Stimulated activated CD4-positive, alpha-beta T cell treated with anti-CD3 and anti-CD28 coated beads, TNF-alpha, amount 100 ng/mL, for 24 hours (primary cell): ENCODE data around the gene ACADL.

Source experiments
- DNase-seq, 3 experiments: peaks; one replicate each; pipeline ENCODE4 v3.0.0-alpha.2; 2020; ENCODE audit warnings: low read depth in 3 of 3

The ACADL gene

GRCh38 chr2:210224941-210225672, at the start of gene ACADL:
ACADL (minus strand) TSS chr2:210225447; CDS start chr2:210225263, 184 bp downstream.
- DNase-seq: peak in 1 of 3 experiments; percentile 10

GRCh38 chr2:210271300-210271699, 46.1 kb upstream of the ACADL start:
- DNase-seq: no peak

GRCh38 chr2:210269148-210269547, 43.9 kb upstream of the ACADL start:
- DNase-seq: no peak

GRCh38 chr2:210268281-210268680, 43.0 kb upstream of the ACADL start:
- DNase-seq: no peak

GRCh38 chr2:210267698-210268097, 42.5 kb upstream of the ACADL start:
- no peak for DNase-seq

- DNase-seq: no peak
These were observed 39.0 kb upstream of the ACADL start for GRCh38 chr2:210264282-210264681.

GRCh38 chr2:210263841-210264240, 38.6 kb upstream of the ACADL start:
- DNase-seq: no peak

- no peak for DNase-seq
These were observed 36.8 kb upstream of the ACADL start for GRCh38 chr2:210262036-210262435.

- DNase-seq: no peak
These were observed 34.4 kb upstream of the ACADL start for GRCh38 chr2:210259687-210260086.

GRCh38 chr2:210252699-210253606, 27.7 kb upstream of the ACADL start:
- no peak for DNase-seq

- no peak for DNase-seq
These were observed 25.4 kb upstream of the ACADL start for GRCh38 chr2:210250622-210251021.

- no peak for DNase-seq
These were observed 8.2 kb upstream of the ACADL start for GRCh38 chr2:210233487-210233886.

- DNase-seq: no peak
These were observed 5.7 kb upstream of the ACADL start for GRCh38 chr2:210230984-210231383.

- no peak for DNase-seq
These were observed 5.3 kb upstream of the ACADL start for GRCh38 chr2:210230518-210230917.

GRCh38 chr2:210228586-210228985, 3.3 kb upstream of the ACADL start:
- no peak for DNase-seq

- no peak for DNase-seq
These were observed 2.2 kb upstream of the ACADL start for GRCh38 chr2:210227290-210228088.

GRCh38 chr2:210226223-210226622, 976 bp upstream of the ACADL start:
- no peak for DNase-seq

- DNase-seq: no peak
These were observed 681 bp downstream of the ACADL start for GRCh38 chr2:210224591-210224940.

- no peak for DNase-seq
These were observed 10.1 kb downstream of the ACADL start for GRCh38 chr2:210215120-210215519.

GRCh38 chr2:210210185-210210584, 15.1 kb downstream of the ACADL start:
- DNase-seq: no peak

GRCh38 chr2:210207929-210208328, 17.3 kb downstream of the ACADL start:
- no peak for DNase-seq

GRCh38 chr2:210203558-210203957, 21.7 kb downstream of the ACADL start:
- no peak for DNase-seq
